Type B pancreatic cell (in vitro differentiated cells): ENCODE results near the gene NPAS3. TPM values are rescaled to one million over a fixed set of nuclear protein-coding genes. Genes with fewer than 3 reads are reported as not detected.

Experiments used
- DNase-seq: peaks from one replicate; pipeline ENCODE4 v3.0.0; 2021; ENCODE audit warnings: mixed read lengths; ENCODE audit not compliant: unreplicated experiment; ENCODE audit errors: extremely low spot score
- H3K27ac Mint-ChIP-seq: 2 replicates; pipeline ENCODE4 v1.8.0; 2021; ENCODE audit warnings: mild to moderate bottlenecking, mixed read lengths
- H3K27me3 Mint-ChIP-seq: 2 replicates; pipeline ENCODE4 v1.8.0; 2021; ENCODE audit warnings: mixed read lengths
- H3K36me3 Mint-ChIP-seq: 2 replicates; pipeline ENCODE4 v1.8.0; 2021; ENCODE audit warnings: mixed read lengths
- H3K4me1 Mint-ChIP-seq: one replicate; pipeline ENCODE4 v1.8.0; 2021; ENCODE audit warnings: mixed read lengths; ENCODE audit not compliant: unreplicated experiment
- H3K4me3 Mint-ChIP-seq: 2 replicates; pipeline ENCODE4 v1.8.0; 2021; ENCODE audit warnings: mild to moderate bottlenecking, mixed read lengths
- H3K9me3 Mint-ChIP-seq: 2 replicates; pipeline ENCODE4 v1.8.0; 2021; ENCODE audit warnings: mixed read lengths
- CTCF ChIP-seq: fragments of 200-600 bp; sonication (generic); conservative IDR thresholded peaks from 2 replicates; pipeline ENCODE4 v1.5.0; 2021; ENCODE audit warnings: antibody characterized with exemption, mild to moderate bottlenecking
- total RNA-seq: library from RNA; stranded (reverse); gene quantifications from 2 replicates; pipeline ENCODE4 v1.2.1, GENCODE V29; 2021; ENCODE audit warnings: low replicate concordance

NPAS3 gene
- total RNA-seq, 1 donor from 2014 or later, result 8.7 TPM

- Mint-ChIP-seq H3K4me3 (no peak overlapping the region), H3K9me3 (no peaks in the 10 kb centered on the region), H3K27me3 (peaks cover 11% of the 10 kb centered on the region), H3K4me1 (peaks cover 11% of the 10 kb centered on the region), H3K27ac (no peak overlapping the region), H3K36me3 (no peaks in the 10 kb centered on the region)
- TF ChIP-seq CTCF, result no peak
- DNase-seq, result no peak
These were observed 291.3 kb downstream of the NPAS3 start for GRCh38 chr14:33230021-33230420.

GRCh38 chr14:33232031-33232430, 293.4 kb downstream of the NPAS3 start:
- TF ChIP-seq CTCF, result no peak
- Mint-ChIP-seq H3K4me1 (peaks cover 11% of the 10 kb centered on the region), H3K9me3 (no peaks in the 10 kb centered on the region), H3K36me3 (no peaks in the 10 kb centered on the region), H3K27me3 (peaks cover 11% of the 10 kb centered on the region), H3K27ac (no peak overlapping the region), H3K4me3 (no peak overlapping the region)
- no peak for DNase-seq

- H3K27me3 Mint-ChIP-seq, result peaks cover 5% of the 10 kb centered on the region
- DNase-seq, result no peak
- TF ChIP-seq CTCF, result no peak
These were observed 298.5 kb downstream of the NPAS3 start for GRCh38 chr14:33237115-33237740.

GRCh38 chr14:33239465-33239864, 300.8 kb downstream of the NPAS3 start:
- no peaks in the 10 kb centered on the region for H3K9me3 Mint-ChIP-seq
- DNase-seq, result no peak
- H3K27ac Mint-ChIP-seq, result no peak overlapping the region
- TF ChIP-seq CTCF, result no peak
- H3K4me1 Mint-ChIP-seq, result no peaks in the 10 kb centered on the region
- no peaks in the 10 kb centered on the region for H3K27me3 Mint-ChIP-seq
- no peak overlapping the region for H3K4me3 Mint-ChIP-seq
- H3K36me3 Mint-ChIP-seq, result no peaks in the 10 kb centered on the region

More at GRCh38 chr14:33237115-33237740, 298.5 kb downstream of the NPAS3 start:
- H3K4me1 Mint-ChIP-seq, result peaks cover 5% of the 10 kb centered on the region
- no peaks in the 10 kb centered on the region for H3K9me3 Mint-ChIP-seq
- no peak overlapping the region for H3K27ac Mint-ChIP-seq
- no peaks in the 10 kb centered on the region for H3K36me3 Mint-ChIP-seq
- H3K4me3 Mint-ChIP-seq, result no peak overlapping the region

GRCh38 chr14:33240466-33240865, 301.8 kb downstream of the NPAS3 start:
- DNase-seq, result no peak
- H3K4me1 Mint-ChIP-seq, result no peaks in the 10 kb centered on the region
- no peak for TF ChIP-seq CTCF

GRCh38 chr14:33241331-33241730, 302.7 kb downstream of the NPAS3 start:
- Mint-ChIP-seq H3K36me3 (no peaks in the 10 kb centered on the region), H3K27me3 (no peaks in the 10 kb centered on the region), H3K4me3 (no peak overlapping the region), H3K4me1 (no peaks in the 10 kb centered on the region), H3K27ac (no peak overlapping the region), H3K9me3 (no peaks in the 10 kb centered on the region)
- no peak for DNase-seq
- no peak for TF ChIP-seq CTCF

More at GRCh38 chr14:33240466-33240865, 301.8 kb downstream of the NPAS3 start:
- Mint-ChIP-seq H3K27ac (no peak overlapping the region), H3K9me3 (no peaks in the 10 kb centered on the region), H3K4me3 (no peak overlapping the region), H3K27me3 (no peaks in the 10 kb centered on the region), H3K36me3 (no peaks in the 10 kb centered on the region)
